Large intestine (tissue), 3 donors: Measurements from ENCODE around the gene YBX1. TPM values are rescaled to one million over a fixed set of nuclear protein-coding genes. Genes with fewer than 3 reads are reported as not detected.
A peak's percentile ranks its signal among the peaks of the same experiment; 100 is the strongest.
"Not testable (repeated sequence)": the region's sequence is repeated elsewhere in the genome, so short reads cannot be mapped to it uniquely, and the experiment has no call there.

Source experiments
- DNase-seq, 2 donors: peaks; one replicate each; pipeline versions ENCODE4 v3.0.0 to v3.0.0-alpha.2; 2013
- H3K27ac ChIP-seq: one replicate; pipeline ENCODE4 v1.5.1; 2013; ENCODE audit warnings: low read length
- H3K27me3 ChIP-seq: 2 replicates; pipeline ENCODE4 v1.6.1; 2013; ENCODE audit warnings: low read length; ENCODE audit not compliant: control insufficient read depth, insufficient read depth
- H3K36me3 ChIP-seq: 2 replicates; pipeline ENCODE4 v1.6.1; 2013; ENCODE audit warnings: low read length; ENCODE audit not compliant: control insufficient read depth, insufficient read depth
- H3K4me1 ChIP-seq: one replicate; pipeline ENCODE4 v1.6.1; 2013; ENCODE audit warnings: low read length; ENCODE audit not compliant: control insufficient read depth, insufficient read depth
- H3K4me3 ChIP-seq: one replicate; pipeline ENCODE4 v1.5.1; 2013; ENCODE audit warnings: low read length
- H3K9me3 ChIP-seq: one replicate; pipeline ENCODE4 v1.6.1; 2013; ENCODE audit warnings: mild to moderate bottlenecking, low read depth, low read length, moderate library complexity; ENCODE audit not compliant: control insufficient read depth
- WGBS: methylation state at CpG from one replicate; pipeline ENCODE4 v1.1.5; 2013; ENCODE audit warnings: low lambda C conversion rate; ENCODE audit not compliant: insufficient coverage; 5-methylcytosine and 5-hydroxymethylcytosine counted together
- polyA plus RNA-seq: library from polyadenylated mRNA; unstranded; fragments of 120-200 nt; gene quantifications from one replicate; pipeline ENCODE4 v1.2.1, GENCODE V29; 2013

Gene YBX1
- polyA plus RNA-seq, 1 donor: 563 TPM

GRCh38 chr1:42670425-42670824 is 11.8 kb upstream of the YBX1 start:
- no peak overlapping the region for H3K27ac ChIP-seq
- no peak for DNase-seq
- H3K27me3 ChIP-seq: no peaks in the 10 kb centered on the region
- peaks cover 55% of the 10 kb centered on the region for H3K36me3 ChIP-seq
- 100% methylated on average over 1 of the region's 4 CpGs for WGBS
- H3K4me3 ChIP-seq: no peak overlapping the region
- no peaks in the 10 kb centered on the region for H3K4me1 ChIP-seq
- no peaks in the 10 kb centered on the region for H3K9me3 ChIP-seq

DNA sequence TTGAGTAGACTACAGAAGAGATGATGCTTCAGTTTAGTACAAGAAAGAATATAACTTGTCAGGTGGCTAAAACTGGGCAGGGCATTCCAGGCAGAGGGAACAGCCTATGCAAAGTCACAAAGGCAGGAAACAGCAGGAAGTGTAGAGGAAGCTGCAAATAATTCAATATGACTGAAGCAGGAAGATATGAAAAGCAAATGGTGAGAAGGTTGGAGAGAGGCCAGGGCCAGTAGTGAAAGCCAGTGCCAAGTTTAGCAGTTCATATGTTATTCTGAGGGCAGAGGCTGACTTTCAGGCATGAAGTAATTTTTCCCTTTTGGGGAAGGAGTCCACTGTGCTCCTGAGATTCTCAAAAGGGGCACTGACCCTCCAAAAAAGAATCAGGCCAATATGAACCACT is 8.0 kb upstream of the YBX1 start:
- Histone ChIP-seq H3K9me3 (no peaks in the 10 kb centered on the region), H3K4me1 (no peaks in the 10 kb centered on the region), H3K27me3 (no peaks in the 10 kb centered on the region), H3K4me3 (no peak overlapping the region), H3K27ac (no peak overlapping the region), H3K36me3 (peaks cover 37% of the 10 kb centered on the region)
- no peak for DNase-seq

GRCh38 chr1:42674682-42675081 is 7.5 kb upstream of the YBX1 start:
- H3K4me1 ChIP-seq: no peaks in the 10 kb centered on the region
- no peak overlapping the region for H3K27ac ChIP-seq
- H3K4me3 ChIP-seq: no peak overlapping the region
- WGBS: no CpG with 5 or more reads among the region's 1 CpG
- no peaks in the 10 kb centered on the region for H3K9me3 ChIP-seq
- DNase-seq: no peak
- no peaks in the 10 kb centered on the region for H3K27me3 ChIP-seq
- H3K36me3 ChIP-seq: peaks cover 37% of the 10 kb centered on the region

- Histone ChIP-seq H3K27me3 (no peaks in the 10 kb centered on the region), H3K4me1 (no peaks in the 10 kb centered on the region), H3K4me3 (no peak overlapping the region), H3K36me3 (peaks cover 30% of the 10 kb centered on the region), H3K27ac (no peak overlapping the region), H3K9me3 (no peaks in the 10 kb centered on the region)
- DNase-seq: no peak
- WGBS: no CpG with 5 or more reads among the region's 3 CpGs
These were observed 6.8 kb upstream of the YBX1 start for GRCh38 chr1:42675467-42675866.

DNA sequence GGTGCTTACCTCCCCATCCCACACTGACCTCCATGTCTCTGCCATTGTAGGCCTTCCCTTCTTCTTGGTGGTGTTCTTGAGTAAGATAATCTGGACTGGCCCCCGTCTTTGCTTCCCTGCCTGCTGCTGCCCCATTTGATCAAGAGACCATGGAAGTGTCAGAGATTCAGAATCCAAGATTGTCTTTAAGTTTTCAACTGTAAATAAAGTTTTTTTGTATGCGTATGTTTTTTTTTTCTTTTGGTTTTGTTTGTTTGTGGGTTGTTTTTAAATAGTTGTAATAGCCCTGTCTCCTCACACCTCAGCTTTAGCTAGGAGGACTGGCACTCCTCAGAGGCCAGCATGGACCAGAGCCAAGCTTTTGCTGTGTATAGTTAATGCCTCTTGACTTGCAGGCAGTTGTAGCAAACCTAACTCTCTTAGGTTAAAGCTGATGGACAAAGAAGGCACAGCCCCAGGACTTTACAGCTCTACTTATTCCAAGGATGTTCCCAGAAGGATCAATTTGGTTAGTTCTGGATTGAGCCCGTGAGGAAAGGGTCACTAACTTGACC is 5.6 kb upstream of the YBX1 start:
- no peaks in the 10 kb centered on the region for H3K27me3 ChIP-seq
- no peaks in the 10 kb centered on the region for H3K9me3 ChIP-seq
- DNase-seq: no peak
- WGBS: 100% methylated on average over 1 of the region's 3 CpGs
- no peak overlapping the region for H3K4me3 ChIP-seq
- H3K27ac ChIP-seq: no peak overlapping the region
- no peaks in the 10 kb centered on the region for H3K4me1 ChIP-seq
- H3K36me3 ChIP-seq: peaks cover 29% of the 10 kb centered on the region

GRCh38 chr1:42679364-42679983 is 2.7 kb upstream of the YBX1 start:
- H3K4me3 ChIP-seq: no peak overlapping the region
- H3K4me1 ChIP-seq: peaks cover 5% of the 10 kb centered on the region
- H3K27me3 ChIP-seq: no peaks in the 10 kb centered on the region
- H3K9me3 ChIP-seq: no peaks in the 10 kb centered on the region
- DNase-seq: no peak
- H3K36me3 ChIP-seq: peaks cover 24% of the 10 kb centered on the region
- H3K27ac ChIP-seq: no peak overlapping the region
- WGBS: no CpG with 5 or more reads among the region's 10 CpGs

DNA sequence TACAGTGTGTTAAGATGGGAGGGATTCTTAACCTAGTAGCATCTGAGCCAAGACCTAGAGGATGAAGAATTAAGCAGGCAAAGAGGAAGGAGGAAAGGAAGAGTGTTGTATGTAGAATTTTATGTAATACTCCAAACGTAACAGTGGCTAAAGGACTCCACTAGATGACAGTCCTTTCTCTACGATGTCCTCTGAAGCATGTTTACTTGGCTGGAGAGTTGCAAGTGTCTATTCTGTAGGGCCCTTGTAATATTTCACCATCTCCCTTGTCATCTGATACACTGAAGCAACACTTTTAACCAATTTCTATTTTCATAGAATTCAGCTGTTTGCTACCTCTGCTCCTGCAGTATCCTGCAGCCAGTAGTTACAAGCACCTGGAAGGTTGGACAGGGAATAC is 2.2 kb upstream of the YBX1 start:
- WGBS: no CpG with 5 or more reads among the region's 2 CpGs
- peaks cover 19% of the 10 kb centered on the region for H3K36me3 ChIP-seq
- no peak overlapping the region for H3K27ac ChIP-seq
- H3K4me1 ChIP-seq: peaks cover 9% of the 10 kb centered on the region
- no peak overlapping the region for H3K4me3 ChIP-seq
- no peaks in the 10 kb centered on the region for H3K27me3 ChIP-seq
- H3K9me3 ChIP-seq: no peaks in the 10 kb centered on the region
- no peak for DNase-seq

DNA sequence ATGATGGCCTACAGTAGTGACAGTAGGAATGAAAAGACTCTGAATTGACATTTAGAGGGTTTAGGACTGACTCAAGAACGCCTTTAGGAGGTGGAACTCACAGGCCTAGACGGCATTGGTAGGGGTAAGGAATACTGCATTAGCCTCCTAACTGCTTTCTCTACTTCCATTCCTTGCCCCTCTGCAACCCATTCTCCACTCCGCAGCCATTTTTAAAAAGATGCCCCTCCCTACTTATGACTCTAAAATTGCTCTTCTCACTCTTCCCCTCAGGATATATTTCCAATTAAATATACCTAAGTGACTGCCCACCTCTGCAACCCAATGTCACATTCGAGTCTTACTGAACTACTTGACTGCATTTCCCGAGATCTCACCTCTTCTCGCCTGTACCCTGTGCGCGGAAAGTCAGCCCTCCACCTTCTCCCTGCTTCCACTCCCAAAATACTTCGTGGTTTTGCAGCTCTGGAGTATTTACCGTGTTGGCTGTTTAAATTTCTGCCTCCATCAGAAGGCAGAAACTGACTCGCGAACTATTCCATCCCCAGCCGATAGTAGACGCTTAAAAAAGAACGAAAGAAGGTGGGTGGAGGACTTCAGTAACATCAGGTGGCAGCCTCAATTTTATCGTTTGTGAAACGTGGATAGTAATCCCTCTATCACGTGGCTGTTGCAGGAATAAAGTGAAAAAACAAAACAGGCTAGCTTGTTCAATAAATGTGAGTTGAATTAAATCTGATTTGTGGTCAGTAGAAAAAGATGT is 1.1 kb upstream of the YBX1 start:
- Histone ChIP-seq H3K27me3 (no peaks in the 10 kb centered on the region), H3K9me3 (no peaks in the 10 kb centered on the region), H3K27ac (peak overlapping the region; percentile 94), H3K36me3 (peaks cover 9% of the 10 kb centered on the region), H3K4me3 (peak overlapping the region; percentile 85), H3K4me1 (peaks cover 15% of the 10 kb centered on the region)
- DNase-seq: peak in 1 of 2 donors; percentile 64
- WGBS: 17% methylated on average over 1 of the region's 18 CpGs

GRCh38 chr1:42682484-42682738 is 193 bp downstream of the YBX1 start:
- not testable (repeated sequence) for H3K27me3 ChIP-seq, H3K36me3 ChIP-seq, H3K9me3 ChIP-seq, DNase-seq
- no CpG with 5 or more reads among the region's 33 CpGs for WGBS
- Histone ChIP-seq H3K27ac (peak overlapping the region; percentile 94), H3K4me3 (peak overlapping the region; percentile 85), H3K4me1 (peaks cover 20% of the 10 kb centered on the region)

- Histone ChIP-seq H3K4me3 (peak overlapping the region; percentile 85), H3K27ac (peak overlapping the region; percentile 94), H3K27me3 (no peaks in the 10 kb centered on the region), H3K36me3 (peaks cover 6% of the 10 kb centered on the region), H3K9me3 (no peaks in the 10 kb centered on the region), H3K4me1 (peaks cover 23% of the 10 kb centered on the region)
- peak; percentile 87 to 91 for DNase-seq
- no CpG with 5 or more reads among the region's 103 CpGs for WGBS
These were observed 717 bp downstream of the YBX1 start for GRCh38 chr1:42682739-42683531.
